Measurements from ENCODE around the gene CST6. TPM values are rescaled to one million over a fixed set of nuclear protein-coding genes. Genes with fewer than 3 reads are reported as not detected.
A peak's percentile ranks its signal among the peaks of the same experiment; 100 is the strongest.

CST6 gene
- total RNA-seq, 1 donor from 2014 or later: not detected

DNA sequence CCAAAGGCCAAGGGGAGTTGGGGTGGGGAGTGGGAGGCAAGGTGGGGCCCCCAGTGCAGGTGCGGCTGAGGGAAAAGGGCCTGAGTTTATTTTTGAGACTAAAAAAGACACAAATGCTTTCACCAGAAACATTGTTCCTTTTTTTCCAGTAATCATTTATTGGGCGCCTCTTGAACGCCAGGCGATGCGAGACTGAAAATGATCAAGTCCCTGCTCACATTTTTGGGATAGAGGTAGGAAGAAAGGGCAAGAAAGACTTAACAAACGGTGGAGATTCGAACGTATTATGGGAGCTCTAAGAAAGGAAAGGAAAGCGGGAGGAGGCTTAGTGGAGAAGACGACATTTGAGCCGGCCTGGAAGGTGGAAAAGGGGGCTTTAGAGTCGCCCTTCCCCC is 39.6 kb downstream of the CST6 start:
- Mint-ChIP-seq H3K9me3 (ENCODE audit: unreplicated experiment) (no peaks in the 10 kb centered on the region), H3K4me3 (ENCODE audit: unreplicated experiment) (peak overlapping the region; percentile 87), H3K27me3 (ENCODE audit: low read depth, unreplicated experiment) (peaks cover 9% of the 10 kb centered on the region), H3K4me1 (ENCODE audit: low read depth, unreplicated experiment) (peaks cover 20% of the 10 kb centered on the region), H3K27ac (ENCODE audit: unreplicated experiment) (peak overlapping the region; percentile 99), H3K36me3 (ENCODE audit: low read depth, unreplicated experiment) (peaks cover 12% of the 10 kb centered on the region)
- Histone ChIP-seq H3K27ac (ENCODE audit: low read depth, low read length) (peak overlapping the region; percentile 89), H3K4me3 (ENCODE audit: insufficient read depth, low read depth, low read length) (peak overlapping the region; percentile 96), H3K9me3 (ENCODE audit: insufficient read depth, low read depth, low read length) (no peaks in the 10 kb centered on the region), H3K36me3 (ENCODE audit: insufficient read depth, low read length) (peaks cover 17% of the 10 kb centered on the region), H3K4me2 (ENCODE audit: low read length) (peak overlapping the region; percentile 94), H3K4me1 (ENCODE audit: insufficient read depth, low read length) (peaks cover 24% of the 10 kb centered on the region), H3K9ac (ENCODE audit: low read length) (peak overlapping the region; percentile 99), H2AFZ (ENCODE audit: low read depth, low read length) (peak overlapping the region; percentile 80), H3K27me3 (ENCODE audit: insufficient read depth, low read length) (no peaks in the 10 kb centered on the region), H4K20me1 (ENCODE audit: insufficient read depth, low read length) (peaks cover 30% of the 10 kb centered on the region), H3K79me2 (ENCODE audit: insufficient read depth, low read length) (peaks cover 40% of the 10 kb centered on the region)
- TF ChIP-seq, protein P1, sequence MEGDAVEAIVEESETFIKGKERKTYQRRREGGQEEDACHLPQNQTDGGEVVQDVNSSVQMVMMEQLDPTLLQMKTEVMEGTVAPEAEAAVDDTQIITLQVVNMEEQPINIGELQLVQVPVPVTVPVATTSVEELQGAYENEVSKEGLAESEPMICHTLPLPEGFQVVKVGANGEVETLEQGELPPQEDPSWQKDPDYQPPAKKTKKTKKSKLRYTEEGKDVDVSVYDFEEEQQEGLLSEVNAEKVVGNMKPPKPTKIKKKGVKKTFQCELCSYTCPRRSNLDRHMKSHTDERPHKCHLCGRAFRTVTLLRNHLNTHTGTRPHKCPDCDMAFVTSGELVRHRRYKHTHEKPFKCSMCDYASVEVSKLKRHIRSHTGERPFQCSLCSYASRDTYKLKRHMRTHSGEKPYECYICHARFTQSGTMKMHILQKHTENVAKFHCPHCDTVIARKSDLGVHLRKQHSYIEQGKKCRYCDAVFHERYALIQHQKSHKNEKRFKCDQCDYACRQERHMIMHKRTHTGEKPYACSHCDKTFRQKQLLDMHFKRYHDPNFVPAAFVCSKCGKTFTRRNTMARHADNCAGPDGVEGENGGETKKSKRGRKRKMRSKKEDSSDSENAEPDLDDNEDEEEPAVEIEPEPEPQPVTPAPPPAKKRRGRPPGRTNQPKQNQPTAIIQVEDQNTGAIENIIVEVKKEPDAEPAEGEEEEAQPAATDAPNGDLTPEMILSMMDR (IDR thresholded peaks at IDR 0.05; ENCODE audit: insufficient read depth, low read depth, low read length): no peak
- no peak for TF ChIP-seq EZH2 (IDR thresholded peaks at IDR 0.05; ENCODE audit: insufficient read depth, low read length)
- DNase-seq (ENCODE audit: low read depth) (no peak), FAIRE-seq (no peak)

DNA sequence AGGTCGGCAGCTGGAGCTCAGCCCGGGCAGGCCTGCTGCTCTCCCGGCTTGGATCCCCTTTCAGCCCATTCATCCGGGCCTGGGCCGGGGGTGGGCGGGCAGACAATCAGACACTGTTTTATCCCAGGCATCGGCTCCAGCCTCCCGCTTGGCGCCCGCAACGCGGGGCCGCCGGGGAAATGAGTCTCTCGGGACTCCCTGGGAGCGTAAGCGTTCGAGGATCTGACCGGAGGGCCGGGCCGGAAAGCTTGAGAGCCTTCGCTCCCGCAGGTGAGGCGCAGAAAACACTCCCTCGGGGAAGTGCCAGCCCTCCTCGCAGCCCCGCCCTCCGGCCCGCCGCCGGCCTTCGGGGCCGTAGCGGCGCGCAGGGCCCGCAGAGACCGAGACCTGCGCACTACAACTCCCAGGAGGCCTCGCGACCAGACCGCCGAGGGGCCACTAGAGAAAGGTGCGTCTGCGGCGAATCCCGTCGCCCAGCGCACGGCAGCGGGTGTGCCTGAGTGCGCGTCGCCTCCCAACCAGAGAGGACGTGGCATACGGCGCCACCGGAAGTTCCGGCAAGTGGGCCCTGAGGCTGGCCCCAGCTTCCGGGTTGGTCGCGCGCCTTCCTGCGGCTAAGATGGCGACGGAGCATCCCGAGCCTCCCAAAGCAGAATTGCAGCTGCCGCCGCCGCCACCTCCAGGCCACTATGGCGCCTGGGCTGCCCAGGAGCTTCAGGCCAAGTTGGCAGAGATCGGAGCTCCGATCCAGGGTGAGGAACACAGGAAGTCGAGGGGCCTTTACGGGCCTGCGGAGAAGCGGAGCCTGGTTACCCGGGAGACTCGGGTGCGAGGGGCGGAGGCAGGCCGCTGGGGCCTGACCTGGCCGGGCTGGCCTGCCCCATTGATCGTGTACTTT is 40.2 kb downstream of the CST6 start, which contains the start of gene SF3B2:
Gene SF3B2 (plus strand): TSS at position 599 of the 898 bp plus-strand sequence. CDS start 21 bp downstream, at position 620.
- peak within 1 kb of the TSS; percentile 99 for H3K27ac Mint-ChIP-seq (ENCODE audit: unreplicated experiment)
- no peak for TF ChIP-seq EZH2 (IDR thresholded peaks at IDR 0.05; ENCODE audit: insufficient read depth, low read length)
- TF ChIP-seq, protein P1 (IDR thresholded peaks at IDR 0.05; ENCODE audit: insufficient read depth, low read depth, low read length): no peak
- Histone ChIP-seq H3K4me1 (ENCODE audit: insufficient read depth, low read length) (peaks cover 24% of the 10 kb centered on the region), H3K4me3 (ENCODE audit: insufficient read depth, low read depth, low read length) (peak within 1 kb of the TSS; percentile 96), H3K4me2 (ENCODE audit: low read length) (peak within 1 kb of the TSS; percentile 94), H3K27me3 (ENCODE audit: insufficient read depth, low read length) (no peaks in the 10 kb centered on the region), H3K36me3 (ENCODE audit: insufficient read depth, low read length) (peaks cover 24% of the 10 kb centered on the region), H3K79me2 (ENCODE audit: insufficient read depth, low read length) (peaks cover 46% of the 10 kb centered on the region), H4K20me1 (ENCODE audit: insufficient read depth, low read length) (peaks cover 33% of the 10 kb centered on the region), H2AFZ (ENCODE audit: low read depth, low read length) (peak within 1 kb of the TSS; percentile 95), H3K27ac (ENCODE audit: low read depth, low read length) (peak within 1 kb of the TSS; percentile 89), H3K9ac (ENCODE audit: low read length) (peak within 1 kb of the TSS; percentile 99), H3K9me3 (ENCODE audit: insufficient read depth, low read depth, low read length) (no peaks in the 10 kb centered on the region)
- H3K4me1 Mint-ChIP-seq (ENCODE audit: low read depth, unreplicated experiment): peaks cover 20% of the 10 kb centered on the region
- peaks cover 12% of the 10 kb centered on the region for H3K36me3 Mint-ChIP-seq (ENCODE audit: low read depth, unreplicated experiment)
- H3K9me3 Mint-ChIP-seq (ENCODE audit: unreplicated experiment): no peaks in the 10 kb centered on the region
- peak within 1 kb of the TSS; percentile 98 for H3K4me3 Mint-ChIP-seq (ENCODE audit: unreplicated experiment)
- FAIRE-seq: no peak
- DNase-seq (ENCODE audit: low read depth): peak; percentile 97
- peaks cover 5% of the 10 kb centered on the region for H3K27me3 Mint-ChIP-seq (ENCODE audit: low read depth, unreplicated experiment)
